GM18867 (cell line): ENCODE data around the gene KCNJ1.

Experiments used
- ATAC-seq: cut with Tn5 transposase; IDR thresholded peaks from one replicate; pipeline ENCODE4 v1.9.1; 2021; ENCODE audit warnings: mild to moderate bottlenecking, moderate library complexity; ENCODE audit not compliant: unreplicated experiment

The KCNJ1 gene

DNA sequence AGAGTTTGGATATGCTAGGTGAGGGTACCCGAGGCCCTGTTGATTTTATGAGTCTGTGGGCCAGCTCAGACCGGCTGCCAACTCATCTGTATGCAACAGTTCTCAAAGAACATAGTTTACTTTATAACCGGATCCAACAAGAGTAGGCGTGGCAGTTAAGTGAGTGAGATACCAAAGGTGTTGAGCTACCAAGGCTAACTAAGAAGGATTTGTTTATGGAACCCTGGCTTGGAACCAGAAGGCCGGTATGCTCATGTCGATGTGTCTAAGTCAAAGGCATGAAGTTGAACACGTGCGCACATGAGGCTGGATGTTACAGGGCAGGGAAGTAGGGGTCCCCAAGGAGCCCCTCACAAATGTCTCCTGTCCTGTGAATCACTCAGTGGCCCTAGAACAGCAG, at the start of gene KCNJ1:
TSS of gene KCNJ1 (minus strand) at position 20 of the 400 bp plus-strand sequence. CDS start 27,053 bp downstream, outside the sequence.
- ATAC-seq = no peak

DNA sequence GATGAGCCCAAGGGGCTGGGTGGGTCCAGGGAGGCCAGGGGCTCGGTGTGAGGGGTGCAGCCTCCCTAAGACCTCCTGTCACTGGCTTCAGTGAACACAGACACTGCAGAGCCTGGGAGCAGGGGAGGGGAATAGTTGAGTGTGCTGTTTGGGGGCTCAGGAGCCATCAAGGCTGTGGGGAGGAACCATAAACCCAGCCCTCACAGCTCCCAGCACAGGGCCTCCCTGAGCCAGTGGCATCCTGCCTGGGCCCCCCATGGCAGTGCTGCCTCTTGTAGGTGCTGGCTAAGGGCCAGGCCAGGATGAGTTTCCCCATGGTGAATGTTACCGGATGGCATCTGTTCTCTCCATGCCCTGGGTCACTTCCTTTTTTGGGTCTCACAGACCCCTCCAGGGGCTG, 49.6 kb upstream of the KCNJ1 start:
- ATAC-seq = no peak

DNA sequence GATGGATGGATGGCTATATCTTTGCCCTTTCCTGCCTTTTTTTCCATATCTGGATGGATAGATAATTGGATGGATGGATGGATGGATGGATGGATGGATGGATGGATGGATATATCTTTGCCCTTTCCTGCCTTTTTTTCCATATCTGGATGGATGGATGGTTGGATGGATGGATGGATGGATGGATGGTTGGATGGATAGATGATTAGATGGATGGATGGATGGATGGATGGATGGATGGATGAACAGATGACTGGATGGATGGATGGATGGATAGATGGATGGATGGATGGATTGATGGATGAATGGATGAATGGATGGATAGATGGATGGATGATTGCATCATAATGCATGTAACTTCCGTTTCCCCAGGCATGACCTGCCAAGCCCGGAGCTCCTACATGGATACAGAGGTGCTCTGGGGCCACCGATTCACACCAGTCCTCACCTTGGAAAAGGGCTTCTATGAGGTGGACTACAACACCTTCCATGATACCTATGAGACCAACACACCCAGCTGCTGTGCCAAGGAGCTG, 49.0 kb upstream of the KCNJ1 start:
- ATAC-seq = no peak

DNA sequence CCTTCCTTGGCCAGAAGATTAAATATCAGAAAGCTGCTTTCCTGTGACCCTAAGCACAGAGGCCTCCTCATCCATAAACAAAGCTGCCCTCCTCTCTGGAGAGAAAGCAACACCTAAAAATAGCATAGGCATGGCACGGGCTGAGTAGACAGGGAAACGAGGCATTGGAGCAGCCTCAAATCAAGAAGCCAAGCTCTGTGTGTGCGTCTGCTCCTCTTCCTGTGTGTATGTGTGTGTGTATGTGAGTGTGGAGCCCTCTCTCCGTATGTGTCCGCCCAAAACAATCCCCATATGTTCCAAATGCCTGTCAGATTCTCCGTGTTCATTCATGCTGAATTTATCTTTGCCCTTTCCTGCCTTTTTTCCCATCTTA, 48.0 kb upstream of the KCNJ1 start:
- no peak for ATAC-seq

DNA sequence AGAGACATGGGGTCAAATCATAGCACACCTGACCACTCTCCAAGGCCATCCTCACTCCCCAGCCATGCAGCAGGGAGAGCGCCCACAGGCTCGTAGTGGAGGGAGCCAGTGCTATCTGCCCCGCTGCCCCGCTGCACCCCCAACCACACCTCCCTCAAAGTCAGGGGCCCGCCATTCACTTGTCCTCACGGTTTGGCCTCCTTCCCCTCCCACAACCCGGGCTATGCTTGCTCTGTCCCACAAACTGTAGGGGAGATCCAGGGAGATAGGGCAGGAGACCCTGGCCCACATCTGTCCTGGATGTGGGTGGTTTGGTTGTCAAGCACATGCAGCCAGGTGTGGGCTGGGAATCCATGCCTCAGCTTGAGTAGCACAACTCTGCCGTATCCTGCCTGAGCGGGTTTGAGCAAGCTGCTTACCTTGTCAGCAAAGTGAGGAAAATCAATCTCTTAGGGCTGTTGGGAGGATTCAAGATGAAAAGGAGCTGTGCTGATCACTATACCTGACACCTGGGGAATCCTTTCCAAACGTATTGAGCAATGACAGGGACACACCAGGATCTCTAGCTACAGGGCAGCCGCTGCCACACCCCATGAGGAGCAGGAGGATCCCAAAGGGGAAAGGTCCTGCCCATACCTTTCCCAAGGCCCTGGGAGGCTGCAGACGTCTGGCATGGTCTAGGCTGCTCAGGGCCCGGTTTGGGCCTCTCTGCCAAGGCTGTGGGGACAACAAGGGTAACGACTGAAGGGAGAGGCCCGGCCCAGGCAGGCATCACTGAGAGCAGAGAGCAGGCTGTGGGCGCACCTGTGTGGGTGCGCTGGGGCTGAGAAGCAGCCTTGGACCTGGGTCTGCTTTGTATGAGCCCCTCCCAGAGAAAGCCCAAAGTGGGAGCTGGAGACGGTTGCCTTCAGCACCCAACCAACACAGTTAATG, 47.4 kb upstream of the KCNJ1 start:
- no peak for ATAC-seq

DNA sequence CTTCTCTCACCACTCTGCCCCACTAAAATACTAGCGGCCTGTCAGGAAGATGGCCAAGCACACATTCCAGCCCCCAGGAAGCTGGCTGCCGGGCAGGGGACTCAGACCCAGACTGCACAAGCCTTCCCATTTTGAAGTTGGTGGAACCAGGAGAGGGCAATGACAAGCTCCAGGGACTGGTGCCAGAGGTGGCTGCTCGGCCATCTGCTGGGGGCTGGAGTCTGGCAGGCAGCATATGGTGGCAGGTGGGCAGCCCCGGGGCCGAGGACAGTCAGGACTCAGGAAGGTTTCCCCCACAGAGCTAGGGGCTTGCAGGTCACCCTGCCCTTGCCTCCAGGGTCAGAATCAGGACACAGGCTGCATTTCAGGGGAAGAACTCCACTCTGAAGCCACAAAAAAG, 46.7 kb upstream of the KCNJ1 start:
- ATAC-seq = no peak

DNA sequence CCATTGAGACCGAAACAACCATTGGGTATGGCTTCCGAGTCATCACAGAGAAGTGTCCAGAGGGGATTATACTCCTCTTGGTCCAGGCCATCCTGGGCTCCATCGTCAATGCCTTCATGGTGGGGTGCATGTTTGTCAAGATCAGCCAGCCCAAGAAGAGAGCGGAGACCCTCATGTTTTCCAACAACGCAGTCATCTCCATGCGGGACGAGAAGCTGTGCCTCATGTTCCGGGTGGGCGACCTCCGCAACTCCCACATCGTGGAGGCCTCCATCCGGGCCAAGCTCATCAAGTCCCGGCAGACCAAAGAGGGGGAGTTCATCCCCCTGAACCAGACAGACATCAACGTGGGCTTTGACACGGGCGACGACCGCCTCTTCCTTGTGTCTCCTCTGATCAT, 44.6 kb upstream of the KCNJ1 start:
- ATAC-seq = no peak

DNA sequence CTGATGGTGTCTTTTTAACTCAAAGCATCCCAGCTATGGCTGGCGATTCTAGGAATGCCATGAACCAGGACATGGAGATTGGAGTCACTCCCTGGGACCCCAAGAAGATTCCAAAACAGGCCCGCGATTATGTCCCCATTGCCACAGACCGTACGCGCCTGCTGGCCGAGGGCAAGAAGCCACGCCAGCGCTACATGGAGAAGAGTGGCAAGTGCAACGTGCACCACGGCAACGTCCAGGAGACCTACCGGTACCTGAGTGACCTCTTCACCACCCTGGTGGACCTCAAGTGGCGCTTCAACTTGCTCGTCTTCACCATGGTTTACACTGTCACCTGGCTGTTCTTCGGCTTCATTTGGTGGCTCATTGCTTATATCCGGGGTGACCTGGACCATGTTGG, 44.1 kb upstream of the KCNJ1 start:
- no peak for ATAC-seq

DNA sequence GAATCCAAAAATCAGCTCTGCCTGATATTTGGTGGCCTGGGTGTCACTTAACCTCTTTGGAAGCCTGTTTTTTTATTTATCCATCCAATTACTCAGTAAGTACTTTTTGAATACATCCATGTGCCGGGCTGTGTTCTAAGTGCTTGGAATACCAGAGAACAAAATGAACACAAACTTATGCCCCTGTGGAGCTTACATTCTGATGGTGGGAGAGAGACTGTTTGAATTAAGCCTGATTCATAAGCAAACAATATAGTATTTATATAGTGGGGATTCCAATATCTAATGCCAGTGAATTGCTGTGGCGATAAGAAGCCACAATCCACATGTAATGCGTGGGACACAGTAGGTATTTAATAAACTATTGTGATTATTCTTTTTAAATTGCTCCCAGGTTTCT, 43.5 kb upstream of the KCNJ1 start:
- ATAC-seq = no peak

DNA sequence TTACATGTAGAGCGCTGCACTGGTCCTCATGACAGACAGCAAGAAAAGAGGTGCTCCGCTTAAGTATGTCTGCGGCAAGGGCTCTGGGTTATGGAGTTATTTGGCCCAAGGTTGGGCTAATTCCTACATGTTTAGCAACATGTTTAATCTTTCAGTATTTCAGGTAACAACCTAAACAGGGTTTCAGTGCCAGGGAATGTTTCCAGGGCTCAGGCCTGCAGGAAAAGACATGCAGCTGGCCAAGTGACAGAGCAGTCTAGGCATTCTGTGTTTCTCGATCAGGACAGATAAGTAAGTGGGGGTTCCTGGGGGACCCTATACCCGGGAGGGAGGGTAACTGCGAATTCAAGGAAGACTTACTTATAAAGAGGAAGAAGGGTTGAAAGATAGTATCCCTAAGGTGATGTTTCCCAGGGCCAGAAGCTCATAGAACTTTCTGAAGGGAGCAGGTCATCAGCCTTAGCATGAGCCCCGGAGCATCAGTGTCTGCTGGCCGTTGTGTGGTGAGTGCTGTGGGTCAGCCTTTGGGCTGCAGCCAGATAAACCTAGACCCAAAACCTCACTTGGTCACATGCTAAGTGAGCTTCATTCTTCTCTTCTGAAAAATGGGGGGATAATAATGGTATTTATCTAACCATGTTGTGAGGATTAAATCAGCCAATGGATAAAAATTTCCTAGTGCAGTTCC, 42.5 kb upstream of the KCNJ1 start:
- no peak for ATAC-seq

DNA sequence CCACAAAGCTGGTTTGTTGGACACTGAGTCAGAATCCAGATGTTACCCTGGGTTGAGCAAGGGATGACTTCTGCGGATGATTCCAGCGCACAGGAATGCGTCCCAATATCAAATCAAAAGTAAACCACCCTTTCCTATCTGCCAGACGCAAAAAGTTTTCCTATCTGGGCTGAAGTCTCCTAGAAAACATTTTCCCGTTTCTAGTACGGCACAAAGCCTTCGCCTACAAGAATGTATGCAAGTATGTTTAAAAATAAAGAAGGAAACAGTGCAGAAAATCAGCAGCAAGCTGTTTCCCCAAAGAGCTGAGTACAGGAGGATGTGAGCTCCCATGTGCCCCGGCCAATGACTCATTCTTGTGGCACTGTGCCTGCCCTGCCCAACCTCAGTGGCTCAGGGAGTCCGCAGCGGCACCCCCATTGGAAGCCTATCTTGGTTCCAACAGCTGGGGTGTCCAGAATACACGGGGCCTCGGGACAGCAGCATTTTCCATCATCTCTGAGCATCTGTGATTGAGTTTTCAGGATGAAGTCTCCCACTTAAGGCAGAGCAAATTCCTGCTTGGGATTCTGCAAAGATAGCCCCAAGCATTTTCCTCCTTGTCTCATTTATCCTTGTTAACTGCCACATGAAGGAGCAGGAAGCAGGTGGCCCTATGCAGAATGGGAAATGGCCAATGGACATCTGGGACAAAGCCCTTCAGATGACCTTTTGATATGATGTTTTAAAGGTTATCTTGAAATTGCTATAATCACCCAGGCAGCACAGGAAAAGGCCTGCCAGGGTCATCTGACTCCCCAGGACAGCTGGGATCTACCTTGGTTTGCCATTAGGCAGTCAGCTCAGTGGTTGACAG, 41.5 kb upstream of the KCNJ1 start:
- ATAC-seq = no peak

DNA sequence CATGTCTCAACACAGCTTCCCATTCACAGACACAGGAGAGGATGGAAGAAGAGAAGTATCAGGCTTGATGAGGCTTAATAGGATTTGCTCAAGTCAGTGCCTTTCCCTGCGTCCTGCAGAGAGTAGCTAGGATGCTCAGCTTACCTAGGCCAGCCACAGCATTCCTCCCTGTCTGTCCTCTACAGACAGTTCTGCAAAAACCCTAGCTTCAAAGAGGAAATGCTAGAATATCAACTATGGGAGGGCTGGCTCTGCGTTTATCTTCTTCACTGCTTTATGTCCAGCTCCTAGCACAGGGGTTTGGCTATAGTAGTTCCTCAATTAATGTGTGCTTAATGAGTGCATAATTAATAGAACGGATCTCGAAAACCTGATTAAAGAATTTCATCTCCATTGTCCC, 40.5 kb upstream of the KCNJ1 start:
- ATAC-seq = no peak

DNA sequence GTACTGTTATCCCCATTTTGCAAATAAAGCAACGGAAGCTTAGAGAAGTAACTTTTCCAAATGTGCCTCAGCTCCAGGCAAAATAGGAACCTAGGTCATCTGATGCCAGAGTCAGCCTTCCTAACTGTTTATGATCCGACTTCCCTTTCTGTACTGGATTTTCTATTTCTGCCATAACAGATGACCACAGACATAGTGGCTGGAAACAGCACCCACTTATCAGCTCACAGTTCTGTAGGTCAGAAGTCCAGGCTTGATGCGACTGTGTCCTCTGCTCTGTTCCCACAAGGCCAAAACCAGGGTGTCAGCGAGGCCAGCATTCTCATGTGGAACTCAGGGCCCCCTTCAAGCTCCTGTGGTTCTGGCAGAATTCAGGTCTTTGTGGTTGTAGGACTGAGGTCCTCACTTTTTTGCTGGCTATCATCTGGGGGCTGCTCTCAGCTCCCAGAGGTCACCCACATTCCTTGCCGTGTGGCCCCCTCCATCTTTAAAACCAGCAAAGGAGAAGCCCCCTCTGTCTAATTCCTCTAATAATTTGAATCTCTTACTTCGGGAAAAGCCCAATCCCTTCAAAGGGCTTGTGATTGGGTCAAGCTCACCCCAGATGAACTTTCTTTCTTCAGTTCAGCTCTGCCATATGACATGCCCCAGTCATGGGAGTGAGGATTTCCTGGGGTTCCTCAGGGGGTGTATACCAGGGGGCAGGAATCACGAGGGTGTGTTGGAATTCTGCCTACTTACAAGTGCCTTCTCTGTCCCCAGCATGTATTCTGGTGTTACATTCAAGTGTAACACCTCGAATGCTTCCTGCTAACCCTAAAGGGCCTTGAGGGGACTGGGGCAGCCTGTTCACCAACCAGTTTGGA, 39.3 kb upstream of the KCNJ1 start:
- ATAC-seq = no peak

DNA sequence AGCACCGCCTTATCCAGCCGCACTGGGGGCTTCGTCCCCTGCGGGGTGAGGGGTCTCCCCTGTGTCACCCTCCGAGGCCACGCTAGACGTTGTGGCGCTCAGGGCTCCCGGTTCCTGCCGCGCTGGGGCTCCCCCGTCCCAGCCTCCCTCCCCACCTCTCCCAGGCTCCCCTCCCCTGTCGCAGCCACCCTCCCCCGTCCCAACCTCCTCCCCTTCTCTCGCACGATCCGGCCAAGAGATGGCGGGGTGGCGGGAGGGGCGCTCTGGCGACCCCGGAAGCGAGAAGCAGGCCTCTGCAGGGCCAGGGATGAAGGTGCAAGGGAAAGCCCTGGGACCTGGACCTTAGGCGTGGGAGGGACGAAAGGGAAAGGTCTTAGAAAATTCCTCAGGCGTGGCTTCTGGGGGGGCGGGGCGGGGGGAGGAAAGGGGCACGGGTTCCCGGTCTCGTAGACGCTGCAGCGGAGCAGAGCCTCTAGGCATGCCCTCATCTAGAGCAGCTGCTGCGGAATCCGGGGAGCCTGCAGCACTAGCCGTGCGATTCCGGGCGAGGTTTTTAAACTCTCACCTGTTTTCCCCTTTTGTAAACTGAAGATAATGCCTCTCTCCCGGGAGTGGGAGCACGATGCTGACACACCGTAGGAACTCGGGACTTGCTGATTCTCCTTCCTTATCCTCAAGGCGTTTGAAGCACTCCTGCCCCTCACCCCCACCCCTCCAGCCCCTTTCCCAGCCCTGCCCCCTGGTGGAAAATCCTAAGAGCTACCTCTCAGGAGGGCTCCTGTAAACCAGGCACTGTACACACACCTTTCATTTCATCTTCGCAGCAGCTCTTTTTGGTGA, 38.5 kb upstream of the KCNJ1 start:
- ATAC-seq = peak; percentile 37

DNA sequence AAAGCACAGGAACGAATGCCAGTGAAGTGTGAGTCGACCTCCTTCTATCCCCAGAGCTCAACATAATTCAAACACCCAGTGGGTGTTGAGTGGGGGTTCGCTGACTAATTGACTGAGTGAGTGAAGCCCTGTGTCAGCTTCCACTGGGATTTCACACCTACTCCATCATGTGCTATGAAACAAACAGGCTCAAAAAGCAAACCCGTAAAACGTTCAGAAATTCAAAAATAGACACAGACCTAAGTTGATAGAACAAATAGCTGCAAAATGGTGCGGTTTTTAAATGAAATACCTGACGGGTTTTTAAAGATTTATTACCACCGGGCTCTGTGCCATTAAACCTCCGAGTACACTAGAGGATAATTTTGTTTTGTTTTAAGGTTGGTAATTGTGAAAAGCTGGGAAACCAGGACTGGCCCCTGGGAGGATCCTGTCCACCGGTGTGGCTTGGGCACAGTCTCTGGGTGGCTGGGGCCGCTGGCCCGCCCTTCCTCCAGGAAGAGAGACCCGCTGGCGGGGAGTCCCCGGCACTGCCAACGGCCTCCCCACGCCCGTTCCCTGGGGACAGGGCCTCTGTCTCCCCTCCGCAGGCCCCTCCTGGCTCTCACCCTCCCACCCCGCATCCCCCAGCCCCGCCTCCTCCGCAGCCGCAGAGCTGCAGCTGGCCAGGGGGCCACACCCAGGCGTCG, 37.7 kb upstream of the KCNJ1 start:
- peak; percentile 35 for ATAC-seq

DNA sequence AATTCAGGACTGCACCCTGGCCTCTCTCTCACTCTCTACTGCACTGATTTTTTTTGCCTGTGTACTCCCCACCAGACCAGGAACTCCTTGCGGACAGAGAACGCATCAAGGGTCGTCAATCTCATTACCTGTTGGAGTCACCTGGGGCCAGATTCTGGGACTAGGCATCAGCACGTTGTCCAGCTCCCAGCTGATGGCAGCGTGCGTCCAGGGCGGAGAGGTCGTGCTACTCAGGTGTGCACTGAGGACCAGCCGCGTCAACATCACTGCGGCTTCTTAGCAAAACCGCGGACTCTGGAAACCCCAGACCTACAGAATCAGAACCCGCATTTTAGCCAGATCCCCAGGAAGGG, 37.2 kb upstream of the KCNJ1 start:
- no peak for ATAC-seq

DNA sequence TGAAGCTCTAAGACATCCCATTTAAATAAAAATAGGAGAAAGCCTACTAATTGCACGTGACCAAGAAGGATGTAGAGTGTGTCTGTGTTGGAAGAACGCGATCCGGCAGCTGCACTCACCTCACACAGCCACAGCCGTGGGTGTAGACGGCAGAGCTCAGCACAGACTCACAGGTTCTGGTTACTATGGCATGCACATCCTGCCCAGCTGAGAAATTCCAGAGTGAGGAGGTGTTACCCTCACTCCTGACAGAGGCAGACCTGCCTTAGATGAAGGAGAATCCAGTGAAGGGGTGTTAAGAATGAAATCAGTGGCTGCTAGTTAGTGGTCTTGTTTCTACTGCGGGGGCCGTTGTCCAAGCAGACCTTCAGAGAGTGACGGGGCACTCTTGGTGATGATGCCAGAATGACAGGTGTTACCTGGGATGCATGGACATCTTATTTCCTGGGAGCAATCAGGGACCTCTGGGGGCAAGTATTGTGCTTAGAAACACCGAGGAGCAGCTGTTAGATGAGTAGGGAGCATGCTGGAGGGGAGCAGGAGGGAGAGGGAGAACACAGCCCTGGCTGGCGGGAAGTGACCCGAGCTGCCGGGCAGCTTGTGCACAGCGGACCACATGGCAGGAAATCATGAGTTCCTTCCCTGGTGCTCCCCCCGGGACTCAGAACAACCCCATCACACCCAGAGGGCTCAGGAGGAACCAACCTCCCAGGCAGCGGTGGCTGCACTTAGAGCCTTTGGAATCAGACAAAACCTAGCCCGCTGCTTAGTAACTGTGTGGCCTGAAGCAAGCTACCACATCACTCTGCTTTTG, 36.4 kb upstream of the KCNJ1 start:
- ATAC-seq = no peak

DNA sequence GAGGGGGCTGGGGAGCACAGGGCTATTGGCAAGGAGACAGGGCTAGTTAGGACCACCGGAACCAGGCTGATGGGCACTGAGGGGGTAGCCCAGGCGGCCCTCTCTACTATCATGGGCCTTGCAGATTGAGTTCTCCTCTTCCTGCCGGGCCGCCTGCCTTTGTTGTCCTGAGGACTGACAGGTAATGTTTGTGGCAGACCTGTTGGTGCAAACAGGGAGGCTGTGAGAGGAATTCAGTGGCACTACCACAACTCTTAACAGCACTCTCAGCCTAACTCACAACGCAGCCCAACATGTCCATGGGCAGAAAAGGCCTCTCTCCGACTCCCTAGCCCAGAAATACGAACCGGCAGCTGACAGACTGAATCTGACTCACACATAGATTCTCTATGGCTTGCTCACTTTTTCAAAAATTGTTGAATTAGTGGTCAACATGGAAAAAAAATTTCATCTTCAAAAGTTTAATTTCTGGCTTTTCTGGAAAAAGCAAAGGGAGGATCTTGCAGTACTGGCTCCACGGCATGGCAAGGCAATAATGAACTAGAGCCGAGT, 35.5 kb upstream of the KCNJ1 start:
- no peak for ATAC-seq
